PFSK-1 (cell line): Measurements from ENCODE around the gene ADAT3.

Experiments used
- POLR2AphosphoS5 ChIP-seq: IDR thresholded peaks from 2 replicates; pipeline ENCODE4 v1.6.1; 2012; ENCODE audit warnings: low read depth, mild to moderate bottlenecking, control low read depth, low read length, moderate library complexity
- TAF1 ChIP-seq: IDR thresholded peaks from 2 replicates; pipeline ENCODE4 v1.6.1; 2012; ENCODE audit warnings: low read length, control low read depth, borderline replicate concordance; ENCODE audit not compliant: insufficient read depth

DNA sequence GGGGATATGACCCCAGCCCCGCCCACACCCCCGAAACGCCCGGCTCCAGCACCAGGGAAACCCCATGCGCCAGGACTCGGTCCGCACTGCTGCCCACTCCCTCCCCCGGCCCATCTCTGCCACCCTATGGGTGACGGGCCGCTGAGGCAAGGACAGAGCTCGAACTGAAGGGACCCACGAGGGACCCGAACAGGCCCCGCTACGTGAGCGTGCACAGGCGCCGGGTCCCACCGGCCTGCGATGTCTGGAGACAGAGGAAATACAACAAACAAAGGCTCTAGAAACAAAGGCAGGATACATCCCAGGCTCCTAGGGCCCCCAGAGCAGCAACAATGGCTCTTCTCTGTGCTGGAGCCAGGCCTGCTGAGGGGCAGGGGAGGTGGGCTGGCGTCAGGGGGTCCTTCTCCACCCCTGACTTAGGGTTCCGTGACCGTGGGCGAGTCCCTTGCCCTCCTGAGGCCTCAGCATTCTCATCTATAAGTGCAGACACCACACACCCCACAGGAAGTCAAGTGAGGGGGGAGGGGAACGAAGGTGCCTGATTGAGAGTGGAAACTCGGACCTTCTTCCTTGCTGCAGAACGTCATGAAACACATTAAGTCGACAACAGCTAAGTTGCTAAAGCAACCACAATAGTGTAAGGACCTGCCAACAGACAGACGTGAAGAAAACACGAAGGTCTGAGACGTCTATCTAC lies 23.0 kb upstream of the ADAT3 start:
- TF ChIP-seq POLR2AphosphoS5 (no peak), TAF1 (no peak)
